HG03558 (cell line): ENCODE data around the gene SLC17A9.
"Not testable (repeated sequence)": the region's sequence is repeated elsewhere in the genome, so short reads cannot be mapped to it uniquely, and the experiment has no call there.

Source experiments
- ATAC-seq: cut with Tn5 transposase; IDR thresholded peaks from one replicate; pipeline ENCODE4 v1.9.1; 2021; ENCODE audit warnings: moderate number of reproducible peaks; ENCODE audit not compliant: unreplicated experiment; ENCODE audit errors: extremely low read depth

The SLC17A9 gene

DNA sequence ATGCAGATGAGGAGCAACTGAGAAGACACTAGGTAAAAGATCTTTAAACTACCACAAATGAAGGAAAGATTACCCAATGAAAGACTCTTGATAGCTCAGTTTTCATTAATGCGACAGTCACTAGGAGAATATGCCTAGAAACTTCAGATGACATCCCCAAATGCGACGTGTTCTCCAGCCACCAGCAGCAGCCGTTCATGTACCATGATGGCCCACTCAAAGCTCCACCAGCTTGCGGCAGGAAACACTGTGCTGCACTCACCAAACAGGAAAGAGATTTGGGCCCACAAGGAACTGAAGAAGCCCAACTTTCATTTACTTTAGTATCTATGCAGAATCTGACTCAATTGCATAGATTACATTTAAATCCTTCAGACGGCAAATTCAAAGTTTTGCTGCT lies 33.7 kb upstream of the SLC17A9 start:
- ATAC-seq: no peak

DNA sequence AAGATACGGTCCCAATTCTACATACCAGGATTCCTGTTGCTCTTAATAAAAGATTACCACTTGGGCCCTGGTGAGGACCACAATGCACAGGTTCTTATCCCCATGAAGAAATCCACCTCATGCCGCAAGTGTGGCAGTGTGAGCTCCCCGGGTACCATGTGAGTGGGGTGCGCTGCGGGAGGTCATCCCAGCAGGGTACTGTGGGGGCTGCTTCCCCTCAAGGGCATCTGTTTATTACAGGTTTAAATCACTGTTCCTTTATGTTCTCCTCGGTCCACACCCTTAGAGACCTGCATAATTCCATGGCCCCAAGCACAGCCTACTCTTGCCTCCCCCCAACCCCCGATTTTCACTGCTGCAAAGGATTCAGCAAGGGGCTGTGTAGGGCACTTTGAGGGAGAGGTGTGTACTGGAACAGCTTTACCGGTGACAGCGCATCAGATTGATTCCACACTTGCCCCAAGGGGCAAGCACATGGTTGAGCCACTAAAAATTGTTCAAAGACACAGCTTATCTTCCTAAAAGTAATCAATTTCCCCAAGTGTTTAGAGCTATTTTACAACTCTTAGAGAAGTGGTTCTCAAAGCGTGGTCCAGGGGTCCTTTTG lies 32.4 kb upstream of the SLC17A9 start:
- no peak for ATAC-seq

DNA sequence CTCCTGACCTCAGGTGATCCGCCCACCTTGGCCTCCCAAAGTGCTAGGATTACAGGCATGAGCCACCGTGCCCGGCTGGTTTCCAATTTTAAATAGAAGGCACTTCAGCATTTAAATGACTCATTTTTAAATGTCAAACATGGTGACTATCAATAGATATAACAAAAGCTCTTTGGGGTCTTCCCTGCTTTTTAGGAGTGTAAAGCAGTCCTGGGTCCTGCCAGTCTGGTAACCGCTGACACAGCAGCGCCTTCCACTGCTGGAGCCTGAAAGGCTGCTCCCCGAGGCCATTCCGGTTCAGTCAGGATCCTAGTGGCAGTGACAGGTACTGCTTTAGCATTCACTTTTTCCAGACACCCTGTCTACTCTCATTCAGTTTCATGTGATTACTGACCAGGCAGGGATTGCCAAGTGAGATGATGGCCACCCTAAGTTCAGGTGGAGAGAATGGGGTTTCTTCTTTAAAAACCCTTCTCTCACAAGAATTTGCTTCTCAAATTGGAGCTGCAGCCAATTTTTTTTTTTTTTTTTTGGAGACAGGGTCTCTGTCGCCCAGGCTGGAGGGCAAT lies 31.3 kb upstream of the SLC17A9 start:
- ATAC-seq: no peak

DNA sequence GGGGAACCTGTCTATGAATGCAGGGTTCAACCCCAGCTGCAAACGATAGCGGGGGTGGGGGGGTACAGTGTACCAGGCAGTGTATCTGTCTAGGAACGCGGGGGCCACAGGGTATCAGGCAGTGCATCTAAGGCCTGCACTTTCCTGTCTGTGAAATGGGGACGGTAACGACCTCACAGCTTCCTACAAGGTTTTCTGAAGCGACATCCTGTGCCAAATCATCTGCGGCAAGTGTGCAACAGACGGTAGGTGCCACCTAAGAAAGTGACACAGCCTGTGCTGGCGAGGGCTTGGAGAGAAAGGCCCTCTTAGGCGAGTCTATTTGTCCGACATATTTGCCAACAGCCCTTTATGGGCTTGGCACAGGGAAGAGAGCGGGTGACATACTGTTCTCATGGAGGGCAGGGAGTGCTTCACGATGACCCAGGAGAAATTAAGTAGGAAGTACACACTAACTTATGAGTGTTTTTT lies 30.0 kb upstream of the SLC17A9 start:
- ATAC-seq: no peak

DNA sequence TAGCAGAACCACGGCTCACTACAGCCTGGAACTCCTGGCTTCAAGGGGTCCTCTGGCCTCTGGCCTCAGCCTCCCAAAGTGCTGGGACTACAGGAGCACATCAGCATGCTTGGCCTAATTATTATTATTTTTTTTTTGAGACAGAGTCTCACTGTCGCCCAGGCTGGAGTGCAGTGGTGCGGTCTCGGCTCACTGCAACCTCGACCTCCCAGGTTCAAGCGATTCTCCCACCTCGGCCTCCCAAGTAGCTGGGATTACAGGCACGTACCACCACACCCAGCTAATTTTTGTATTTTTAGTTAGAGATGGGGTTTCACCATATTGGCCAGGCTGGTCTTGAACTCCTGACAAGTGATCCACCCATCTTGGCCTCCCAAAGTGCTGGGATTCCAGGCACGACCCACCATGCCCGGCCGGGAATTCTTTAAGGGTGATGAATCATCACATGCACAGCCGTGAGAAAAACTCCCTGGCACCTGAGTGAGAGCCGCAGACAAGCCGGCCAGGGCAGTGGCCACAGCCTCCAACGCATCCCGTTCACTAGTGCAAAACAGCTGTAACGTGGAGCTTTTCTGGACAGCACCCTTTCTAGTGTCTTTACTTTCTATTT lies 29.3 kb upstream of the SLC17A9 start:
- ATAC-seq: not testable (repeated sequence)

DNA sequence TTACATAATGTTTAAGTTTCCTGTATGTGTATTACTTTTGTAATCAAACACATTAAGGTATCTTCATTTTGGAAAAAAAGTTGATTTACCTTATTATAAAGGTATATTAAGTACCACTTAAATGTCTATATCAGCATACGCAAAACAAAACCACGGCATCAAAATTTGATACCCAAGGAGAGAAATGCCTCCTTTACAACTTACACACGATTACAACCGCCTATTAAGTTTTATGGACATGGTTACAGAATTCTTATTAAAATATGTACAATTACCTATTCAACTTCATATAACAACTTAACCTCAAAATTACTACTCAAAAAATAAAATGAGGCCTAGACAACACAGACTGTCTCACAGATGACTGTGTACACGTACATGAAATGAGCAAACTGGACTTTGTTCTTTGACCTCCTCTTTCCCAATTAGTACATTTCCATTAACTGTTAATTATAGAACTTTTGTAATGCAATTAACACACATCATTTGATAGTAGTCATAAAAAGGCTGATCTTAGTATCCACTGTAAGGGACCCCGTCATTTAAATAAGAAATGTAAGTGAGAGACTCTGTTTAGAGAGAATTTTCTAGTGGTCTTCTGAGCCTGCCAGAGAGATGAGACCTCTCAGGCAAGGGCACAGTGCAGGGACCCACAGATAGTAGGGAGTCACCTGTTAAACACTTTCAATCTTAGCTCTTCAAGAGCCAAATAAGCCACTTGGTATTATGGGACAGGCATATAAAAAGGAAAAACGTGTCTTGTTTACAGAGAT lies 28.7 kb upstream of the SLC17A9 start:
- ATAC-seq: no peak

DNA sequence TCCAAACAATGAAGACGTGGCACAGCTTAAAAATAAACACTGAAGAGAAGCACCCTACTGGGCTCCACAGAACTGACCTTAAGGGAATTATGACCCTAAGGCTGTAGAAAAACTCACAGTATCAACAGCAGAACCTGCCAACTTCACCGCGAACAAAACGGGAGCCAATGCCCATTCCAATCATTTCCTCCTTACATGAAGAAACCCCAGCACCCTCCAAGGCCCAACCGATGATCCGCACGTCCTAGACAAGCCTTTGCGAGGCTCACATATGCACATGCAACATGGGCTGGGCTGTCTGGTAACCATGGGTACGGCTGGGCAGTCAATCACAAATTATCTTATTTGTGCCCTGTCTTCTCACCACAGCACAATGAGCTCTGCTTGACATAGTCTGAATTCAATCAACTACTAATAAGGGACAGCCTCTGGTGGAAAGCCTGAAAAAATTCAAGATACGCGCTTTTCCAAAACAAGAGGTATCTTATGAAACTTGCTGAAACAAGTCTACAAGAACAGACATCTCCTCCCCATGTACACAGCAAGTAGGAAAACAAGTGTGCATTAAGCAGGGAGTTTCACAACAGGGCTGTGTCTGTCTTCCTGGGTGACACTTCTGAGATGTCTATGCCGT lies 27.9 kb upstream of the SLC17A9 start:
- no peak for ATAC-seq

DNA sequence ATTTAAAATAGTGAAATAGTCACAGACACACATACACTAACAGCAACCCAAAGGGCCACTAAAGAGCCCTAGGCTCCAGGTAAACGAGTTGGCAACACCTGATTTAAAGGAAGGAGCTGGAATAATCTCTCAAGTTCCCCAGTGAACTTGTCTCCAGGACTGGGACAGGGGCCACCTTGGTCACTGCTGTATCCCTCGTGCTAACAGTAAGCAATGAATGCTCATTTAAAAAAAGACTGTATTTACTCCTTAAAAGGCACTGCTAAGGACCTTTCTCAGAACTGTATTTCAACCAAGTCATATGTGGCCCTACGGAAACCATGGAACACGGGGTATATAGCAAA lies 27.5 kb upstream of the SLC17A9 start:
- ATAC-seq: no peak

DNA sequence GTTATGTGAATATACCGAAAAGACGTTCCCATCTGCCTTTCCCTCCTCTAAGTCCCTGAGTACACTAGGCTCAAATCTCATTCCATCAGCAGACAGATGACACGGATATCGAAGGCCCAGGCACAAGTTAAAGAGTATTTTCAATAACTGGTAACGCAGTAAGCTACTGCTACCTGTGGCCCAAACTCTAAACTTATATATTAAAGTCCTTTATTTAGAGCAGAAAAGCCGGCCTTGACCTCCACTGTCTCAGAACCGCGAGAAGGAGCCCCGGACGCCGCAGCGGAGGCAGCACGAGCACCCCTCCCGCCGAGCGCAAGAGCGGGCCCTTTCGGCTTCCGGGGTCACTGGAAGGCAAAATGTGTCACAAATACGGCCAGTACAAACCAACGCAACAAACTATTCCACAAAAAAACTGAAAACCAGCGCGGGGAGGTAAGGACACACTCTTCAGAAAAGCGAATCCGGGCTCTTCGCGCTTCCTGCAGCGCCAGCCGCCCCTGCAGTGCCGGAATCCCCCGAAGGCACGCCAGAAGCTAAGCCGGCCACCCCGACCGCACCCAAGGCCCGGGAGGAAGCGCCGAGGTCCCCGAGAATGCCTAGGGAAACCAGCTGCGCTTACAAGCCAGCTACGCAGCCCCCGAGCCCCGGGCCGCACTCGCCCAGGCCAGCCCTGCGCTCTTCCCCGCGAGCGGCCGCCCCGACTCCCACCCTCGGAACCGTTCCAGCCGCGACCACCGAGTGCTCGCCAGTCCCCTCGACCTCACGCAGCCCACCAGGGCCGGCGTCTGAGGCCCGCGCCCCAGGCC lies 26.9 kb upstream of the SLC17A9 start:
- ATAC-seq: no peak

DNA sequence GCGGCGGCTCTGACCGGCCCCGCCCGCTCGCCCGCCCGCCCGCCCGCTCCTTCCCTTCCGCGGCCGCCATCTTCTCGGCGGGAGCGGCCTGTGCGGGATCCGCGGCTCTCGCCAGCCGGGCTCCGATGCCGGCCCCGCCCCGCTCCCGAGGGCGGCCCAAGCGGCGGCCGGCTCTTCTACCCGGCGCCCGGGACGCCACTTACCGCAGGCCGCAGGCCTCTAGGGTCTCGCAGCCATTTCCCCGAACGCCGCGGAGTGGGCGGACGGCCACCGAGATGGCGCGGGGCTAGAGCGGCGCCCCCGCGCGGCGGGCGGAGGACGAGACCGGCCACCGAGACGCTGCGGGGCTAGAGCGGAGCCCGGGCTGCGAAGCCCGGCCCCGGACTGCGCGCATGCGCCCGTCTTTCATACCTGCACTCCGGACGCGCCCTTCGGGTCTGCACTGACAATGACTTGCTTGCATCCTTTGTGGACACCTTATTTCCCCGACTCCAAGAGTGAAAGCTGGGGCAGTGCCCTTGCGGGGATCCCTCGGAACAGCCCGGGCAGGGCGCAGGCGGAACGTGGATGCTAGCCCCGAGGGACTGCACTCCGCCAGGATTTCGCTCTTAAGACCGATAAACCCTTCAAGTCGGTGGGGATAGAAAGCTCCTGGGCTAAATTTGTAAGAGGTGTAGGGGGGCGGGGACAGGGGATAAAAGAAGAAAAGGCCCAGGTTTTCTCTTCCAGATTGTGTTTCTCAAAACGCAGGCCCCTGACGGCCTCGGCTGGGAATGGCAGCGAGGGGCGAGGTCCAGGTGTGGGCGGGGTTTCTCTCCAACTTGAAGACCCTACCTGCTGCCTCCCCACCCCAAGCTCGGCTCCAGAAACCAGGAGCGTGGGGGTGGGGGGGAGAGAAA lies 26.0 kb upstream of the SLC17A9 start, which contains the start of gene DIDO1:
TSS of gene DIDO1 (minus strand) at position 277 of the 899 bp plus-strand sequence.
- peak; percentile 58 for ATAC-seq

DNA sequence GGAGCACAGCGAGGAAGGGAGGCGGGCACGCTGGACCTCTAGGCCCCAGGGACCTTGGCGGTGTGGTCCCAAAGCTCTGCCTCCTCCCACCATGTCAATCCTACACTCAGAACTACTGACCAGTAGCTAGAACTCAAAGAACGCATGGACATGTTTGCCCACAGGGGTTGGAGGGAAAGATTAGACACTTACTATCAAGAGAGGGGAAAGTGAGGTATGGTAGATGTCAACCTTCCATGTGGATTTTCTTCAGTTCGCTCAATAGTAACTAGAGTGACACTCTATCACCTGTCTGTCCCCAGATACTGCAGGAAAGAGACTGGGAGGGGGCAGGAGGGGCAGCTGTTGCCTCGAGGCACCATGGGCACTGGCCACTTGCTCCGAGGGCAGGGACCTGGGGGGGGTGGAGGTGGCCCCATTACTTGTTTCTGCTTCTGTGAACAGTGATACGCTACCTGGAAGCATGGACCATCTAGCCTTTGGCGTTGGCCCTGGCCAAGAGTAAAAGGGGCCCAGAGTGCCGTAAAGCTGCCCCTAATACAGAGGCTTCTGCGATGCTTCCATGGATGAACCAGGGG lies 25.3 kb upstream of the SLC17A9 start:
- no peak for ATAC-seq

DNA sequence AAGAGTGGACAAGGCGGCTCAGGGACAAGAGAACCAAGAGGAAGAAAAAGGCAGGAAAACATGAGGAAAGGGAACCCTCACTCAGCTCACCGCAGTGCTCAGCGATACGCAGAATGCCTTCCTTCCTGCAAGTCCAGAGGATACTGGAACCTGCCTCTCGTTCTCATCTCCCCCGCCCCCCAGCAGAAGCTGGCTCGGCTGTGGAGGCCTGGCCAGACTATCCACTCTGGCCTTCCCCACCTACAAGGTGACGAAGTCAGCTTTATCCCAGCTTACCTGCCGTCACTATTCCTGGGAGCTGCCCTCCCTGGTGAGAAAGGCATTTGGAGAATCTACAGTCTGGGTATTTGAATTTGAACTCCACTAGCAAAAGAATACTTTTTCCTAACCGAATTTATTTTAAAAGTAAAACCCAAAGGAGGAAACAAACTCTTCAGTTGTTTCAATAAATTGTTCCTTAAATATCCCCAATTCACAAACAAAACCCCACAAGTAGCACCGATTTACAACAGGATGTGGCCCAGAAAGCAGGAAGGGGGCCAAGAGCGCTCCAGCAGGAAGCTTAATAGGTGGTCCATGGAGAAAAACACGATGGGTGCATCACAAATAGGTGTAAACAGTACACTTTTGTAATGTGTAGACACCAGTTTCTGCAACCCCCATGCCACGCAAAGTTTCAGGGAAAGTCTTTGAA lies 24.1 kb upstream of the SLC17A9 start:
- ATAC-seq: no peak

DNA sequence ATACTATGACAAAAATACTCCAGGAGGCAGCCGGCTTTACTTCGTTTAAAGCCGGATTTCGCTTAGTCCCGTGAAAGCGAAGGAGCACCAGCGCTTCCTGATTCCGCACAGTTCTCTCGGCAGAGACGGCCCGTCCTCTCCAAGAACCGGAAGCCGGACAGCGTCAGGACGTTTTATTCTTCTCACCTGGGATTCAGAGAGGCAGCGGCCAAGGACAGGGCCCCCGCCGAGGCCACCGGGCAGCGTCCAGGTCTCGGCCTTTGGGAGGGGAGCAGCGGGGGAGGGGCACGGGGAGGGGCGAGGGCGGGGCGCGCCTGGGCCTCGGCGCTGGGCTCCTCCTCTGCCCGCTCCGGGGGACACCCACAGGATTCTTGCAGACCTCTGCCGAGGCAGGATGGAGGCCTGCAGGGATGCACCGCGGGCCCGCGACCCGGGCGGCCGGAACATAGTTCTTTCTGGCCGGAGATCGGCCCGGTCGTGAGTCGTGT lies 23.4 kb upstream of the SLC17A9 start:
- no peak for ATAC-seq

DNA sequence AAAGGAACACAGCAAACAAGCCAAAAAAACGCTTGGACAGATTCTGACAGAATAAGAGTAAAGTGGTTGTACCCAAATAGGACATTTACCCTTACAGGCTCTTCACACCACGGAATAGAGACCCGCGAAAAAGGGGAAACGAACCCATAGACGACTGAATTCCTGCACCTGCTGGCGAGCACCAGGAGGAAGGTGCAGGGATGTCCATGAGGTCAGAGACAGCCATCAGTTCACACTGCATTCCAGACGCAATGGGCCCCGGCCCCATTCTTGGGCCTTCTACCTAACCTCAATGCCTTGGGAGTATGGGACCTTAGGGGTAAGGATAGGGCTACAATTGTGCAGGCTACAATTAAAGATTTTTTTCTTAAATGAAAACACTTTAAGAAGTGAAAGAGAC lies 21.0 kb upstream of the SLC17A9 start:
- ATAC-seq: no peak

DNA sequence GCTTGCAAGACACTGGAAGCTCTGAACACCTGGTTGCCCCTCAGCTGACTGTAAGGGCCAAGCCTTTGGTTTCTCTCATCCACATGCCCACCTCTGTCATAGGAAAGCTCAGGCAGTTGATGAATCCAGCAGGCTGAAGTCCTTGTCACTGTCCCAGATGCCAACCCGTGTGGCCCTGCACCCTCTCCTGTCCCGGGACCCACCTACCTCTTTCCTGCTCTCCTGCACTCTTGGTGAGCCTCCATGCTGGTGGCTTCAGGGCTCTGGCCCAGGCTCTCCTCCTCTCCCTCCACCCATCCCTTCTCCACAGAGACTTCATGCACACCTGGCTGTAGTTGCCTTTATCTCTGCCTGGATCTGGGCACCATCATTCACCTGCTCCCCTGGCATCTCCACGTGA lies 18.5 kb upstream of the SLC17A9 start:
- no peak for ATAC-seq

DNA sequence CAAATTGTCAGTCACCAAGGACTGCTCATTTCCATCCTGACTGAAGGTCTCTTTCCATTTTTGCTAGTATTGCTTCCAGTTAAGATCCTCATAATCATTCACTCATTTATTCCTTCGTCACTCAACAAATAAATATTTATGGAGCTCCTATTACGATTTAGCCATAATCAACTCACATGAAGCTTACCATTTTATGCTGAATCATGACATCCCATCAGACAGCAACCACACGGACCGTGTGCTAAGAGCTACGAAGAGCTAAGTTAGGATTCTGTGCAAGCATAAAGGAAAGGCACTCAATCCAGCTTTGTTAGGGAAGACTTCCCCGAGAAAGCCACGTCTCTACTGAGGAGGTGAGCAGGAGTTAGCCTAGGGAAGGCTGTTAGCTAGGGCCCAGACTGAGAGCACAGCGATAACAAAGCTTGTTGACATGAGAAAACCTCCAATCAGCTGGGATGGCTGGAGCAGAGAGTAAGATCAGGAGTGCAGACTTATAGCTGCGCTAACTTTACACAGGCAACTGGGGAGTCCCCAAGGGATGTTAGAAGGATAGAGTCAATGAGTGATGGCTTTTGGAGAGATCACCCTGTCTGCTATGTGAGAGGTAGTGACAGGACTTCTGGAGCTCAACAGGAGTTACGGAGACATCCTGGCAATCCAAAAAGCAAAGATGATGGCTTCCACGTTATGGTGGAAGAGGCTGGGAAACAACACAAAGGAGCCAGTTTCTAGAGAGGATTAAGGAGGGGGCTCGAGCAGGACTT lies 17.1 kb upstream of the SLC17A9 start:
- ATAC-seq: no peak

DNA sequence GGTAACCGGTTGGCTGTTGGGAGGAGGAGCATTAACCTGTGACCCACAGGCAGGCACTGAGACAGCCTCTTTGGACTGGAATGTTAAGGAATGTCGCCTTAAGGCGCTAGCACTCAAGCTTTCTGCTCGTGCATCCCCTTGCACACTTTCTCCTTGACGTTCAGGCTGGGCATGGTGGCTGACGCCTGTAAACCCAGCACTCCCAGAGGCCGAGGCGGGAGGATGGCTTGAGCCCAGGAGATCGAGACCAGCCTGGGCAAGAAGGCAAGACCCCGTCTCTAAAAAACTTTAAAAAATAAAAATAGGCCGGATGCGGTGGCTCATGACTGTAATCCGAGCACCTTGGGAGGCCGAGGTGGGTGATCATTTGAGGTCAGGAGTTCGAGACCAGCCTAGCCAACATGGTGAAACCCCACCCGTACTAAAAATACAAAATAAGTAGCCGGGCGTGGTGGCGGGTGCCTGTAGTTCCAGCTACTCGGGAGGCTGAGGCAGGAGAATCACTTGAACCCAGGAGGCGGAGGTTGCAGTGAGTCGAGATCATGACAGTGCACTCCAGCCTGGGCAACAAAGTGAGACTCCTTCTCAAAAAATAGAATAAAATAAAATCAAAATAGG lies 16.4 kb upstream of the SLC17A9 start:
- no peak for ATAC-seq
